ENCODE results near the gene TCIRG1.

DNA sequence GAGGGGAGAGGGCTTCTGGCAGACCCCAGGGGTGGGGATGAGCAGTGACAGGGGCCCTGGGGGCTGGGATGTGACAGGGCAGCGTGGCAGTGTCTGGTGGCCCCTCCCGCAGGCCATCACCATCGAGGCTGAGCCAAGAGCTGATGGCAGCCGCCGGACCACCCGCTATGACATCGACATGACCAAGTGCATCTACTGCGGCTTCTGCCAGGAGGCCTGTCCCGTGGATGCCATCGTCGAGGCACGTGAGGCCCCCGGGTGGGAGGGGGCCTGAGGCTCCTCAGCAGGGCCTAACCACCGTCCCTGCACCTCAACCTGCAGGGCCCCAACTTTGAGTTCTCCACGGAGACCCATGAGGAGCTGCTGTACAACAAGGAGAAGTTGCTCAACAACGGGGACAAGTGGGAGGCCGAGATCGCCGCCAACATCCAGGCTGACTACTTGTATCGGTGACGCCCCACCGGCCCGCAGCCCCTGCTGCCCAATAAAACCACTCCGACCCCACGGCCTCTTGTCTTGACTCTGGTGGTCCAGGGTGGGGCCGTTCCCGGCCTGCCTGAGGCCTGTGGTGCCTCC is 2.6 kb upstream of the TCIRG1 start:
- TF ChIP-seq, protein P1, sequence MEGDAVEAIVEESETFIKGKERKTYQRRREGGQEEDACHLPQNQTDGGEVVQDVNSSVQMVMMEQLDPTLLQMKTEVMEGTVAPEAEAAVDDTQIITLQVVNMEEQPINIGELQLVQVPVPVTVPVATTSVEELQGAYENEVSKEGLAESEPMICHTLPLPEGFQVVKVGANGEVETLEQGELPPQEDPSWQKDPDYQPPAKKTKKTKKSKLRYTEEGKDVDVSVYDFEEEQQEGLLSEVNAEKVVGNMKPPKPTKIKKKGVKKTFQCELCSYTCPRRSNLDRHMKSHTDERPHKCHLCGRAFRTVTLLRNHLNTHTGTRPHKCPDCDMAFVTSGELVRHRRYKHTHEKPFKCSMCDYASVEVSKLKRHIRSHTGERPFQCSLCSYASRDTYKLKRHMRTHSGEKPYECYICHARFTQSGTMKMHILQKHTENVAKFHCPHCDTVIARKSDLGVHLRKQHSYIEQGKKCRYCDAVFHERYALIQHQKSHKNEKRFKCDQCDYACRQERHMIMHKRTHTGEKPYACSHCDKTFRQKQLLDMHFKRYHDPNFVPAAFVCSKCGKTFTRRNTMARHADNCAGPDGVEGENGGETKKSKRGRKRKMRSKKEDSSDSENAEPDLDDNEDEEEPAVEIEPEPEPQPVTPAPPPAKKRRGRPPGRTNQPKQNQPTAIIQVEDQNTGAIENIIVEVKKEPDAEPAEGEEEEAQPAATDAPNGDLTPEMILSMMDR (conservative IDR thresholded peaks at IDR 0.05; ENCODE audit: low read length): no peak
- no peak for TF ChIP-seq EZH2phosphoT487 (IDR thresholded peaks at IDR 0.05; ENCODE audit: borderline replicate concordance)
